Fibroblast of villous mesenchyme (primary cell): ENCODE results near the gene TMEM131L. TPM values are rescaled to one million over a fixed set of nuclear protein-coding genes. Genes with fewer than 3 reads are reported as not detected.

Experiments
- DNase-seq: peaks from one replicate; pipeline ENCODE4 v3.0.0-alpha.2; 2010; ENCODE audit warnings: low read depth
- H3K4me3 ChIP-seq: 2 replicates; pipeline ENCODE4 v1.5.1; 2011; ENCODE audit warnings: low read depth, mild to moderate bottlenecking, low read length
- total RNA-seq: library from RNA; depleted of rRNA; stranded (reverse); fragments of >200 nt; gene quantifications from 2 replicates; pipeline ENCODE4 v1.2.3, GENCODE V29; 2012
- TF ChIP-seq, protein P1 (sequence below): IDR thresholded peaks from 2 replicates; pipeline ENCODE4 v1.5.1; 2012; ENCODE audit warnings: low read depth, mild to moderate bottlenecking, low read length; ENCODE audit not compliant: insufficient read depth

TMEM131L gene
- total RNA-seq, 1 donor, result 4.7 TPM

- no peak for DNase-seq
- TF ChIP-seq, protein P1, sequence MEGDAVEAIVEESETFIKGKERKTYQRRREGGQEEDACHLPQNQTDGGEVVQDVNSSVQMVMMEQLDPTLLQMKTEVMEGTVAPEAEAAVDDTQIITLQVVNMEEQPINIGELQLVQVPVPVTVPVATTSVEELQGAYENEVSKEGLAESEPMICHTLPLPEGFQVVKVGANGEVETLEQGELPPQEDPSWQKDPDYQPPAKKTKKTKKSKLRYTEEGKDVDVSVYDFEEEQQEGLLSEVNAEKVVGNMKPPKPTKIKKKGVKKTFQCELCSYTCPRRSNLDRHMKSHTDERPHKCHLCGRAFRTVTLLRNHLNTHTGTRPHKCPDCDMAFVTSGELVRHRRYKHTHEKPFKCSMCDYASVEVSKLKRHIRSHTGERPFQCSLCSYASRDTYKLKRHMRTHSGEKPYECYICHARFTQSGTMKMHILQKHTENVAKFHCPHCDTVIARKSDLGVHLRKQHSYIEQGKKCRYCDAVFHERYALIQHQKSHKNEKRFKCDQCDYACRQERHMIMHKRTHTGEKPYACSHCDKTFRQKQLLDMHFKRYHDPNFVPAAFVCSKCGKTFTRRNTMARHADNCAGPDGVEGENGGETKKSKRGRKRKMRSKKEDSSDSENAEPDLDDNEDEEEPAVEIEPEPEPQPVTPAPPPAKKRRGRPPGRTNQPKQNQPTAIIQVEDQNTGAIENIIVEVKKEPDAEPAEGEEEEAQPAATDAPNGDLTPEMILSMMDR, result no peak
- H3K4me3 ChIP-seq, result no peak overlapping the region
Measured at GRCh38 chr4:153676486-153676885, 210.3 kb downstream of the TMEM131L start.

DNA sequence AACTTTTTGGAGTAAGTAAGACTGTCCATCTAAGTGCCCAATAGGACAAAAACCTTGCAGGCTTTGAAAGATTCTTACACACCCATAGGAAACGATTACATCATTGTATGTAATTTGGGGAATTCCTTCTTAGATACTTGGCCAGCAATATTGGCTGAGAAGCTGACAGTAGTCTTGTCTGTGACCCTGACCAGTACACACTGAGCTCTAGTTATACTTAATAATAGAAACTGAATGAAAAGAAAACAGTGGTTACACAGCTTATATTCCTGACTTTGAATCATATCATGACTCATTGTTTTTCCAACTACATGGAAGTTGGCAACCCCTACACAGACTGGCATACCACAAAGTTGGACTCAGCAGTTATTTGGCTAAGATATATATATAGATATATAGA, 210.8 kb downstream of the TMEM131L start:
- TF ChIP-seq, protein P1, result no peak
- DNase-seq, result peak; percentile 24
- H3K4me3 ChIP-seq, result no peak overlapping the region

GRCh38 chr4:153679486-153679885, 213.3 kb downstream of the TMEM131L start:
- no peak overlapping the region for H3K4me3 ChIP-seq
- TF ChIP-seq, protein P1, result no peak
- DNase-seq, result no peak

GRCh38 chr4:153683763-153684181, 217.6 kb downstream of the TMEM131L start:
- no peak for DNase-seq
- TF ChIP-seq, protein P1, result no peak
- H3K4me3 ChIP-seq, result peak overlapping the region; percentile 57

DNA sequence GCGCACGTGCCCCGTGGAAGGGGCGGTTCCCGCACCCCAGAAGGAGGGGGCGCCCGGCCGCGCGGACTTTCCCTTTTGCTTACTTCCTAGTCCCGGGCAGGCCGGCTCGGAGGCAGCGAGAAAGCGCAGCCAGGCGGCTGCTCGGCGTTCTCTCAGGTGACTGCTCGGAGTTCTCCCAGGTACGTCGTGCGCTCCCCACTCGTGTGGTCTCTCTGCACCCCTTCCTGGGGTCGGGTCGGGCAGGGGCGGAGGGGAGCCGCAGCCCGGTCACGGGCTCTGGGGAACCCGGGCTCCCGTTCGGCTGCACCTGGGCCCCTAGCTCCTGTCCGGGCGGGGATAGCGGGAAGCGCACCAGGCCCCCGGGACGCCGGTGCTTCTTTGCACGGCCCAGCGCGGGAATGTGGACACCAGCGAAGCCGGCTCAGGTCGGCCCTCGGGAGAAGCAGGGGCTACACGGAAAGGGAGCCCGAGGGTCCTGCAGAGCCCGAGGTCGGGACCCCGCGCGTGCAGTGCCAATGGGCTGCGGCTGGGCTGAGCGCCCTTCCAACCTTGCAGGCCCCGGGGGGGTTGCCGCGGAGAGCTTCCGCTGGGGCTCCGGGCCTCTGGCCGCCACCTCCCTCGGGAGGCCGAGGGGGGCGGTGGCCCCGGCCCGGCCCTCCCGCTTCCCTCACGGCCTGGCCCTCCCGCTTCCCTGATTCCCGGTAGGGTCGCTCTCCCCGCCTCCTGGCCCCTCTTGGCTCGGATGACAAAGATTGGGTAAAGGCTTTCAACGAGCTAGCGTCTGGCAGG, 218.2 kb downstream of the TMEM131L start, which contains the start of gene TLR2:
TLR2 (plus strand) TSS at position 99 of the 789 bp plus-strand sequence. CDS start 18,628 bp downstream, outside the sequence.
- DNase-seq, result peak; percentile 9
- TF ChIP-seq, protein P1, result no peak
- peak within 1 kb of the TSS; percentile 57 for H3K4me3 ChIP-seq

- peak overlapping the region; percentile 57 for H3K4me3 ChIP-seq
- TF ChIP-seq, protein P1, result no peak
- no peak for DNase-seq
Measured at GRCh38 chr4:153684971-153685371, 218.8 kb downstream of the TMEM131L start.

Other genes starting within 250 kb of the TMEM131L start
- 2.6 and 4.3 TPM in 2 replicates for gene MND1, start 121.7 kb upstream of the TMEM131L start, total RNA-seq
- under 0.01 and 0.32 TPM in 2 replicates for gene TLR2, start 217.9 kb downstream of the TMEM131L start, total RNA-seq